ENCODE measurements around the gene ARPC2. TPM values are rescaled to one million over a fixed set of nuclear protein-coding genes. Genes with fewer than 3 reads are reported as not detected.

ARPC2 gene
- total and polyA plus RNA-seq, 2 of the 13 experiments (the other 11 are each of a cell fraction or from before 2014, with no cell fraction given): 168 to 303 TPM

DNA sequence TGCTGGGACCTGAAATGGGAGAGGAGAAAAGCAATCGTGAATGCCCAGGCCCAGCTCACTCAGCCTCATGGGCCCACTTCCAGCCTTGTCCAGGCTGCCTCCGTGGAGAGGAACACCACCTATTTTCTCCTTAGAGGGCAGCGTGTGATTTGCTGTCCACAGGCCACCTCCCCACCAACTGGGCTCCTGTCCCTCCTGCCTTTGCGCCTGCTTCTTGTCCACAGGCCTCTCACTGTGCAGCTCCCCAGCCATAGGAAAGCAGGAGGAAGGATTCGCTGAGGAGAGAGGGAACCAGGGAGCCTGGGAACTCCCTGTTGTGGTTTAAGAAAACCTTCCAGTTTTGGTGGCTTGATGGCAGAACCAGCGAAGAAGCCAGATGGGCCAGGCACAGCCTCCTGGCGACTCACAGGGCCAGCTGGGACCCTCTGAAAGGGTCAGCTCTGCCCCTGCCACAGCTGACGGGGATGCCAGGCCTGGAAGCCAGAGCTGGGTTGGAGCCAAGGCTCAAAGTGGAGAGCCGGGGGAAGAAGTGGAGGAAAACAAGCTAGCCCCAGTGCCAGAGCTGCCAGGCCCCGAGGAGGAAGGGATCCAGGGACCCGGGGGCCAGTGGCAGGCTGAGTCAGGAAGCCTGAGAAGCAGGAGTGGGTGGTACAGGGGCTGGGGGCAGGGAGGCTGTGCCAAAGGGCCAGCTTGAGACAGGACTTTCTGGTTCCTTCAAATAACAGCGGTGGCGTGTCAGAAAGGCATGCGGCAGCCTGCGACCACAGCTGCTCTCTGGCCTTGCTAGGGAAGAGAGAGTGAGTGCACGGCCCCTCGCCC lies 65.4 kb downstream of the ARPC2 start (continued):
- TF ChIP-seq, protein P1, sequence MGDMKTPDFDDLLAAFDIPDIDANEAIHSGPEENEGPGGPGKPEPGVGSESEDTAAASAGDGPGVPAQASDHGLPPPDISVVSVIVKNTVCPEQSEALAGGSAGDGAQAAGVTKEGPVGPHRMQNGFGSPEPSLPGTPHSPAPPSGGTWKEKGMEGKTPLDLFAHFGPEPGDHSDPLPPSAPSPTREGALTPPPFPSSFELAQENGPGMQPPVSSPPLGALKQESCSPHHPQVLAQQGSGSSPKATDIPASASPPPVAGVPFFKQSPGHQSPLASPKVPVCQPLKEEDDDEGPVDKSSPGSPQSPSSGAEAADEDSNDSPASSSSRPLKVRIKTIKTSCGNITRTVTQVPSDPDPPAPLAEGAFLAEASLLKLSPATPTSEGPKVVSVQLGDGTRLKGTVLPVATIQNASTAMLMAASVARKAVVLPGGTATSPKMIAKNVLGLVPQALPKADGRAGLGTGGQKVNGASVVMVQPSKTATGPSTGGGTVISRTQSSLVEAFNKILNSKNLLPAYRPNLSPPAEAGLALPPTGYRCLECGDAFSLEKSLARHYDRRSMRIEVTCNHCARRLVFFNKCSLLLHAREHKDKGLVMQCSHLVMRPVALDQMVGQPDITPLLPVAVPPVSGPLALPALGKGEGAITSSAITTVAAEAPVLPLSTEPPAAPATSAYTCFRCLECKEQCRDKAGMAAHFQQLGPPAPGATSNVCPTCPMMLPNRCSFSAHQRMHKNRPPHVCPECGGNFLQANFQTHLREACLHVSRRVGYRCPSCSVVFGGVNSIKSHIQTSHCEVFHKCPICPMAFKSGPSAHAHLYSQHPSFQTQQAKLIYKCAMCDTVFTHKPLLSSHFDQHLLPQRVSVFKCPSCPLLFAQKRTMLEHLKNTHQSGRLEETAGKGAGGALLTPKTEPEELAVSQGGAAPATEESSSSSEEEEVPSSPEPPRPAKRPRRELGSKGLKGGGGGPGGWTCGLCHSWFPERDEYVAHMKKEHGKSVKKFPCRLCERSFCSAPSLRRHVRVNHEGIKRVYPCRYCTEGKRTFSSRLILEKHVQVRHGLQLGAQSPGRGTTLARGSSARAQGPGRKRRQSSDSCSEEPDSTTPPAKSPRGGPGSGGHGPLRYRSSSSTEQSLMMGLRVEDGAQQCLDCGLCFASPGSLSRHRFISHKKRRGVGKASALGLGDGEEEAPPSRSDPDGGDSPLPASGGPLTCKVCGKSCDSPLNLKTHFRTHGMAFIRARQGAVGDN (CRISPR knock-in tag; IDR thresholded peaks at IDR 0.05): peak; percentile 8; the same call in 1 of the 2 replicates
- no peak for TF ChIP-seq IRF2 (CRISPR knock-in tag; IDR thresholded peaks at IDR 0.05)

DNA sequence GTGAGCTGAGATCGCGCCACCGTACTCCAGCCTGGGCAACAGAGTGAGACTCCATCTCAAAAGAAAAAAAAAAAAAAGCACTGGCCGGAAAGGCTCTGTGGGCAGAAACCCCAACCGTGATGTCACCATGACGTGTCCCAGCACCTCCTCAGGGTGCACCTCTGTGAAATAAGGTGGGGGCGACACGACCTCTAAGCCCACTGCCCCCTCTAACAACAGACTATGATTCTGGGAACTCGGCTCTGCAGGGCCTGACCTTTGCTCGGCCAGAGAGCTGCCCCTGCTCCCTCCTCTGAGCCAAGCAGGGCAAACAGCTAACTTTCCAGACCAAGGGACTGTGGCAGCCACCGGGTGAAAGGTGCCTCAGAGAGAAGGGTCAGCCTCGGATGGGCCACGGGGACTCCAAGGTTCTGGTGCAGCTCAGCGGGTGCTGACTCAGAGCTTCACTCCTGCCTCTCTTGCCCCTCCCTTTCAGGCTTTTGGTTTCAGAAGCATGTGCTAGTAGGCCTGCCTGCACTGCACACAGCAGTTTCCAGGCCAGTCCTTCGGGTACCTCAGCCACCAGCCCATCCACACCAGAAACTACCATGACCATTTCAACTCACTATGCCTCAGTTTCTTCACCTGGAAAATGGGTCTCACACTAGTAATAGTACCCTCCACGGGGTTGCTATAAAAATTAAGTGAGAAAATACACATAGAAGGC lies 67.3 kb downstream of the ARPC2 start:
- intact Hi-C loops (cut with micrococcal nuclease; ENCODE audit: unreplicated experiment): loop anchor here (1.0 kb wide), 1 partner anchor 12 kb away; no protein-coding TSS in a partner anchor
- TF ChIP-seq AKAP8 (CRISPR knock-in tag; IDR thresholded peaks at IDR 0.05): peak; percentile 94
- no peak; the same call in 1 of the 2 replicates for TF ChIP-seq SAFB2 (CRISPR knock-in tag; IDR thresholded peaks at IDR 0.05; ENCODE audit: borderline replicate concordance, low read depth)
- peak; percentile 20; the same call in 1 of the 2 replicates for TF ChIP-seq STAG1 (CRISPR knock-in tag; IDR thresholded peaks at IDR 0.05)
- peak; percentile 88; the same call in 1 of the 2 replicates for TF ChIP-seq ZBTB7A (CRISPR knock-in tag; IDR thresholded peaks at IDR 0.05)
- TF ChIP-seq, protein P2, sequence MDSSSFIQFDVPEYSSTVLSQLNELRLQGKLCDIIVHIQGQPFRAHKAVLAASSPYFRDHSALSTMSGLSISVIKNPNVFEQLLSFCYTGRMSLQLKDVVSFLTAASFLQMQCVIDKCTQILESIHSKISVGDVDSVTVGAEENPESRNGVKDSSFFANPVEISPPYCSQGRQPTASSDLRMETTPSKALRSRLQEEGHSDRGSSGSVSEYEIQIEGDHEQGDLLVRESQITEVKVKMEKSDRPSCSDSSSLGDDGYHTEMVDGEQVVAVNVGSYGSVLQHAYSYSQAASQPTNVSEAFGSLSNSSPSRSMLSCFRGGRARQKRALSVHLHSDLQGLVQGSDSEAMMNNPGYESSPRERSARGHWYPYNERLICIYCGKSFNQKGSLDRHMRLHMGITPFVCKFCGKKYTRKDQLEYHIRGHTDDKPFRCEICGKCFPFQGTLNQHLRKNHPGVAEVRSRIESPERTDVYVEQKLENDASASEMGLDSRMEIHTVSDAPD (CRISPR knock-in tag; IDR thresholded peaks at IDR 0.05): no peak
- no peak for TF ChIP-seq ZNF879 (CRISPR knock-in tag; IDR thresholded peaks at IDR 0.05)
- no peak for TF ChIP-seq ZFP36L2 (CRISPR knock-in tag; IDR thresholded peaks at IDR 0.05)
- TF ChIP-seq SOX13 (IDR thresholded peaks at IDR 0.05): no peak
- TF ChIP-seq SOX13 (CRISPR knock-in tag; conservative IDR thresholded peaks at IDR 0.05 in 1 of 2, IDR thresholded peaks at IDR 0.05 in 1 of 2): peak in 1 of 2 experiments; percentile 27; a peak in 1 of 4 replicates
- TF ChIP-seq MAFK (conservative IDR thresholded peaks at IDR 0.05 in 1 of 2, IDR thresholded peaks at IDR 0.05 in 1 of 2; ENCODE audit: low read length in 2 of 2): peak; percentile 43 to 56; a peak in 3 of 4 replicates
- TF ChIP-seq ZNF282 (IDR thresholded peaks at IDR 0.05; ENCODE audit: partially characterized antibody): no peak
- no peak for TF ChIP-seq GTF2F1 (IDR thresholded peaks at IDR 0.05; ENCODE audit: low read length)
- 0 out of 2 replicates have a peak, but pooled peaks have one; percentile 15 for TF ChIP-seq GATAD1 (CRISPR knock-in tag; IDR thresholded peaks at IDR 0.05)
- no peak for TF ChIP-seq ZNF572 (CRISPR knock-in tag; IDR thresholded peaks at IDR 0.05)

More for the DNA sequence above, 67.3 kb downstream of the ARPC2 start:
- Histone ChIP-seq H3K27ac (ENCODE audit: extremely low read length, insufficient read depth, low read length) (peak overlapping the region; percentile 64), H3K4me1 (ENCODE audit: insufficient read depth, low read length) (peaks cover 57% of the 10 kb centered on the region), H3K79me2 (ENCODE audit: insufficient read depth, low read length) (peaks cover 56% of the 10 kb centered on the region), H3K4me2 (ENCODE audit: low read depth, low read length) (peak overlapping the region; percentile 48), H3K36me3 (replicated peaks in 1 of 2; ENCODE audit: control insufficient read depth in 1 of 2, insufficient read depth in 2 of 2, low read length in 2 of 2) (peaks cover 28 to 43% of the 10 kb centered on the region in 2 experiments), H3K9me3 (ENCODE audit: low read length) (no peaks in the 10 kb centered on the region), H2AFZ (ENCODE audit: low read length) (no peak overlapping the region), H3K27me3 (ENCODE audit: control insufficient read depth in 1 of 2, insufficient read depth in 2 of 2, low read length in 2 of 2) (no peaks in the 10 kb centered on the region), H4K20me1 (ENCODE audit: insufficient read depth, low read length) (peaks cover 57% of the 10 kb centered on the region), H3K4me3 (replicated peaks in 1 of 3; ENCODE audit: insufficient read depth in 1 of 3, low read depth in 2 of 3, low read length in 3 of 3) (peak overlapping the region in 1 of 3 experiments; percentile 34; a peak in 1 of 6 replicates), H3K9ac (ENCODE audit: insufficient read depth, low read depth, low read length) (peak overlapping the region; percentile 33; the same call in 1 of the 2 replicates)
- FAIRE-seq: peak; percentile 21
- ChIA-PET POLR2A (interaction anchor here (0.6 to 6.7 kb wide), 6 partner anchors 9 to 470 kb away, joined by 3 to 121 read pairs (median 3); partner anchors contain the start of genes AAMP, PNKD and TMBIM1), CTCF (ENCODE audit: low intra/inter-chr PET ratio, low total read pairs) (no interaction called here)
- BruUV-seq (replicated peaks): no TSS peak
- DNase-seq (ENCODE audit: low spot score): no peak
- in situ Hi-C loops (cut with HindIII; ENCODE audit: extremely low pct_ligation_motif_present, low pct_unique_long_range_greater_than_20kb): no loop called here
- peak; percentile 65 for ATAC-seq
- 51% methylated on average over 16 of the region's 16 CpGs for WGBS (ENCODE audit: low lambda C conversion rate)
